Left renal cortex interstitium (tissue), 4 donors: ENCODE results near the gene DCAF11. TPM values are rescaled to one million over a fixed set of nuclear protein-coding genes. Genes with fewer than 3 reads are reported as not detected.

ENCODE experiments used
- DNase-seq, 4 donors: peaks; one replicate each; pipeline ENCODE4 v3.0.0-alpha.2; 2013; ENCODE audit warnings: low read depth in 4 of 4, low spot score in 2 of 4, missing footprints in 1 of 4
- polyA plus RNA-seq, 4 donors: library from polyadenylated mRNA; unstranded; fragments of 120-200 nt; gene quantifications; one replicate each; pipeline ENCODE4 v1.2.1, GENCODE V29; 2013; ENCODE audit not compliant: insufficient read length in 4 of 4

Gene DCAF11
- polyA plus RNA-seq, 4 donors = 77.2 to 88.6 (median 83.0) TPM

GRCh38 chr14:24136684-24137528, 22.3 kb downstream of the DCAF11 start:
- no peak for DNase-seq

- DNase-seq = no peak
These were observed 23.2 kb downstream of the DCAF11 start for GRCh38 chr14:24137529-24138395.

- no peak for DNase-seq
These were observed 24.1 kb downstream of the DCAF11 start for GRCh38 chr14:24138396-24139271.

- no peak for DNase-seq
These were observed 24.8 kb downstream of the DCAF11 start for GRCh38 chr14:24139272-24139934.

GRCh38 chr14:24141097-24141880, 26.7 kb downstream of the DCAF11 start, which contains the start of gene EMC9:
TSS of gene EMC9 (minus strand) at chr14:24141591. CDS start at chr14:24141304, 287 bp downstream.
- peak; percentile 98 to 100 (median 99) for DNase-seq

- no peak for DNase-seq
These were observed 28.9 kb downstream of the DCAF11 start for GRCh38 chr14:24143511-24143910.

- DNase-seq = no peak
These were observed 29.9 kb downstream of the DCAF11 start for GRCh38 chr14:24144451-24144850.

- DNase-seq = no peak
These were observed 30.6 kb downstream of the DCAF11 start for GRCh38 chr14:24145219-24145618.

- peak in 1 of 4 donors; percentile 50 for DNase-seq
These were observed 31.3 kb downstream of the DCAF11 start for GRCh38 chr14:24145690-24146452.

GRCh38 chr14:24146453-24146977, 31.9 kb downstream of the DCAF11 start, which contains the start of gene PSME2:
TSS of gene PSME2 (minus strand) at chr14:24146610. CDS start at chr14:24146581, 29 bp downstream.
- DNase-seq = peak; percentile 83 to 94 (median 90)

- DNase-seq = peak; percentile 89 to 98 (median 94)
These were observed 32.6 kb downstream of the DCAF11 start, which contains the start of gene RNF31 for GRCh38 chr14:24146978-24147760. TSS of gene RNF31 (plus strand) at chr14:24147498. CDS start at chr14:24147699, 201 bp downstream.

- DNase-seq = no peak
These were observed 33.3 kb downstream of the DCAF11 start for GRCh38 chr14:24147761-24148428.

- no peak for DNase-seq
These were observed 34.9 kb downstream of the DCAF11 start for GRCh38 chr14:24149302-24149969.

- DNase-seq = no peak
These were observed 35.5 kb downstream of the DCAF11 start for GRCh38 chr14:24150061-24150460.

GRCh38 chr14:24150567-24150966, 36.0 kb downstream of the DCAF11 start:
- no peak for DNase-seq

GRCh38 chr14:24150993-24151392, 36.4 kb downstream of the DCAF11 start:
- no peak for DNase-seq
